ENCODE measurements around the gene PALLD. TPM values are rescaled to one million over a fixed set of nuclear protein-coding genes. Genes with fewer than 3 reads are reported as not detected.
A peak's percentile ranks its signal among the peaks of the same experiment; 100 is the strongest.
"Not testable (repeated sequence)": the region's sequence is repeated elsewhere in the genome, so short reads cannot be mapped to it uniquely, and the experiment has no call there.

The PALLD gene
- total RNA-seq (441 TPM), polyA plus RNA-seq (760 TPM)

DNA sequence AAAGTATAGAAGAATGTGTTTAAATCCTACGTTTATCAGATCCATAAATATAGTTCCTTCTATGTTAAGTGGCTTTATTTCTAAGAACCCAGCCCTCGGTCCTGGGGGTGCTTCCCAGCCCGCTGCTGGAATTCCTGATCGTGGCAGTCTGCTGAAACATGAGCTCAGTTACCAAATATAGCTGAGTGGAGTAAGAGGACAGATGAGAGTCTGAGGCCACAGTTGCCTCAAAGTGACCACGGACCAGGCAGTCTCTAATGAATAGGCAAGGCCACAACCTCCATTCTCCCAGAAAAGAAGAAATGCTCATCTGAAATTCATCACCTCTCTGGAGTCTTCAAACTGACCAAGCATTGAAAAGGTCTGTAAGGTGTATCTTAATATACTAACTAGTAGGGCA, at the start of gene PALLD:
PALLD (plus strand) TSS at position 219 of the 400 bp plus-strand sequence.
- H3K27ac ChIP-seq (ENCODE audit: low read depth), result no peak within 1 kb of the TSS
- WGBS, result 30% methylated on average over 5 of the region's 5 CpGs
- no peak within 1 kb of the TSS for H3K4me3 ChIP-seq (ENCODE audit: low read depth, low read length)
- no peaks in the 10 kb centered on the region for H3K36me3 ChIP-seq (ENCODE audit: insufficient read depth)
- no peaks in the 10 kb centered on the region for H3K4me1 ChIP-seq (ENCODE audit: insufficient read depth)
- no peak for DNase-seq (ENCODE audit: extremely low spot score)

DNA sequence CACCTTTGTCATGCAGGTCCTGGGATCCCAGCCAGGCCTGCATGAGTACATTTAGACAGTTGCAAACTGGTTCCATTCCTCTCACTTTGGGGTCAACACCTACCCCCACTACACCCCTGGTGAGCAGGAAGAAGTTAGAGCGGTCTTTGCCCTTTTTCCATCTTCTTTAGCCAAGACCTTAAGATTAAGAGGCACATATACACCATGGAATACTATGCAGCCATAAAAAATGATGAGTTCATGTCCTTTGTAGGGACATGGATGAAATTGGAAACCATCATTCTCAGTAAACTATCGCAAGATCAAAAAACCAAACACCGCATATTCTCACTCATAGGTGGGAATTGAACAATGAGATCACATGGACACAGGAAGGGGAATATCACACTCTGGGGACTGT, 47.8 kb upstream of the PALLD start:
- H3K36me3 ChIP-seq (ENCODE audit: insufficient read depth); H3K27ac ChIP-seq (ENCODE audit: low read depth); H3K4me1 ChIP-seq (ENCODE audit: insufficient read depth); DNase-seq (ENCODE audit: extremely low spot score); H3K4me3 ChIP-seq (ENCODE audit: low read depth, low read length): not testable (repeated sequence)
- 92% methylated on average over 3 of the region's 3 CpGs for WGBS

DNA sequence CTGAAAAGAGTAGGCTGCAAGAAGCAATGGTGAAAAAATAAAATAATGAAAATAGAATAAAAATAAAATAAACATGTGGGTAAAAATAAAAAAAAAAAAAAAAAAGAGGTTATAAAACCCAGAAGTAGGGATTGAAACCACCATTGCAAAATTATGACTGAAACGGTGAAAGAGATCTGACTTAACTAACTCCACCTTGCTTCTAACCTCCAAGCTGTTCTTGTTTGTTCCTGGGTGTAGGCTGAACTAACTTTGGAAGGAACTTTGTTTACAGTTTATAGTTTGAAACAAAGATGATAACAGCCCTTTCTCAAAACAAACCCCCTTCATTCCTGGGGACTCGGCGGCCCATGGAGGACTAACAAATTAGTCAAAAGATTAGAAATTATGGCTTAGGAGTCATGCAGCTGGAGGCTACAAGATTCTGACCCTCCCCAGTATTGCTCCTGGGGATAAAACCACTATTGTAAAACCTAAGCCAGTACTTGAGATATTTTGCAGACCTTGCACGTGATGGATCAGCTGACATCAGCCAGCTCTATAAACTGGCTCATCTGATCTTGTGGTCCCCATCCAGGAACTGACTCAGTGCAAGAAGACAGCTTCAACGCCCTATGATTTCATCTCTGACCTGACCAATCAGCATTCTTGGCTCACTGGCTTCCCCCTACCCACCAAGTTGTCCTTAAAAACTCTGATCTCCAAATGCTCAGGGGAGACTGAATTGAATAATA, 47.0 kb upstream of the PALLD start:
- H3K4me3 ChIP-seq (ENCODE audit: low read depth, low read length), result no peak overlapping the region
- H3K36me3 ChIP-seq (ENCODE audit: insufficient read depth), result no peaks in the 10 kb centered on the region
- WGBS, result 50% methylated on average over 5 of the region's 5 CpGs
- no peaks in the 10 kb centered on the region for H3K4me1 ChIP-seq (ENCODE audit: insufficient read depth)
- DNase-seq (ENCODE audit: extremely low spot score), result no peak
- no peak overlapping the region for H3K27ac ChIP-seq (ENCODE audit: low read depth)

DNA sequence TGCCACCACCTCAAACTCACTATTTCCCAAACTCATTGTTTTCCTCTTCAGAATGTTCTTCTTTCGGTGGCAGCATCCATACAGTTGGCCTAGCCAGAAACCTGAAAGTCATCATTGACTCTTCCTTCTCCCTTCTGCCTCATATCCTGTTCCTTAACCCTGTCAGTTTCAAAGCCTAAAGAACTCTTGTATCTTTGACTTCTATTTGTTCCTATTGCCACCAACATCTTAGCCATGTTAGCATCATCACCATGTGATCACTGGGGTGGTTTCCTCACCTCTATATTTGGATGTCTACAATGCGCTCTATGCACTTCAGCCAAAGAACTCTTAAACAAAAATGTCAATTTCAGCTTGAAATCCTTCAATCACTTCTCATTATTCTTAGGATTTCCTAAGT, 45.5 kb upstream of the PALLD start:
- DNase-seq (ENCODE audit: extremely low spot score), result no peak
- no peak overlapping the region for H3K27ac ChIP-seq (ENCODE audit: low read depth)
- H3K4me1 ChIP-seq (ENCODE audit: insufficient read depth), result no peaks in the 10 kb centered on the region
- 92% methylated on average over 2 of the region's 2 CpGs for WGBS
- H3K36me3 ChIP-seq (ENCODE audit: insufficient read depth), result no peaks in the 10 kb centered on the region
- no peak overlapping the region for H3K4me3 ChIP-seq (ENCODE audit: low read depth, low read length)

DNA sequence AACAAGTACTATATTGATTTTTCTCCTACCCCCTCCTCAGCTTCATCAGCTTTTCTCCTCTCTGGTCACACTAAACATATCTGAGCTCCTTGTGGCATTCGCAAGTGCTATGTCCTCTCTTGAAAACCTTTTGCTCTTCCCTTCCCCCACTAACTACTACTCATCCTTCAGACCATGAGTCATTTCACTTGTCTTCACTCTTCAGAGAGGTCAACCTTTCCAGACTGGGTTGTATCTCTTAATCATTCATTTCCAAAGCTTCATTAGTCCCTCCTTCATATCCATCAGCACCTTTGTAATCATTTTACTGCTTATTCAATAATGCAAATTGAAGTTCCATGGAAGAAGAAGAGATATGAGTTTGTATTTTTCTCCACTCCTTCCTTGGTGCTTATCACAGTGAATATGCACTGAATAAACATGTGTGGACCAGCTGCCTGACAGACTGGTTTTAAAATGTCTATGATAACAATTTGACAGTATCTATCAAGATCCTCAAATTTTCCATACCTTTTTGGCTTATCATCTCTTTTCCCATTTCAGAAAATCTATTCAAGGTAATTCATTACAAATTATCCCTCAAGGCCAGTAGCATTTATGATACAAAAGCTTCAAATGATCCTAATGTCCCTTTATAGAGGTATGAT, 45.0 kb upstream of the PALLD start:
- no peaks in the 10 kb centered on the region for H3K36me3 ChIP-seq (ENCODE audit: insufficient read depth)
- H3K27ac ChIP-seq (ENCODE audit: low read depth), result no peak overlapping the region
- no peak overlapping the region for H3K4me3 ChIP-seq (ENCODE audit: low read depth, low read length)
- H3K4me1 ChIP-seq (ENCODE audit: insufficient read depth), result no peaks in the 10 kb centered on the region
- no peak for DNase-seq (ENCODE audit: extremely low spot score)
- WGBS, result 90% methylated on average over 1 of the region's 1 CpG

DNA sequence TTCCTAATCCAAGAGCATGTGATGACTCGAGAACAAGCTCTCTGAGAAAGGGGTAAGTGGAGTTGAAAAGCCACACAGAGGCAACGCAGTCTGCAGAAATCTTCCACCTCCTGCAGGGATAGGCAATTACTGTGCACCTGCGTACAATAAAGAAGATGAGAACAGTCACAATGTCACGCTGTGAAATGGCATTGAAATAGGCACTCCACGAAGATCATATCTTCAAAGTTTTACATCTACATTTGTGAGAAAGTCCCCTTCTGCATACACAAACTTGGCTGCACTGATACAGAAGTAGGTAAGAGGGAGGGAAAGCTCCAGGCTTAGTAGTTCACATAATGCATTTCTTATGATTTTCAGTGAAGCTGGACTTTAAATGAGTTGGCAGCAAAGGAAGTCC, 43.7 kb upstream of the PALLD start:
- DNase-seq (ENCODE audit: extremely low spot score), result no peak
- no peaks in the 10 kb centered on the region for H3K36me3 ChIP-seq (ENCODE audit: insufficient read depth)
- WGBS, result 83% methylated on average over 5 of the region's 5 CpGs
- no peak overlapping the region for H3K4me3 ChIP-seq (ENCODE audit: low read depth, low read length)
- H3K27ac ChIP-seq (ENCODE audit: low read depth), result no peak overlapping the region
- H3K4me1 ChIP-seq (ENCODE audit: insufficient read depth), result no peaks in the 10 kb centered on the region

DNA sequence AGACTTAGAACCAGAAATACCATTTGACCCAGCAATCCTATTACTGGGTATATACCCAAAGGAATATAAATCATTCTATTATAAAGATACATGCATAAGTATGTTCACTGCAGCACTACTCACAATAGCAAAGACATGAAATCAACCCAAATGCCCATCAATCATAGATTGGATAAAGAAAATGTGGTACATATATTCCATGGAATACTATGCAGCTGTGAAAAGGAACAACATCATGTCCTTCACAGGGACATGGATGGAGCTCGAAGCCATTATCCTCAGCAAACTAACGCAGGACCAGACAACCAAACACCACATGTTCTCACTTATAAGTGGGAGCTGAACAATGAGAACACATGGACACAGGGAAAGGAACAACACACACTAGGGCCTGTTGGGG, 38.6 kb upstream of the PALLD start:
- not testable (repeated sequence) for DNase-seq (ENCODE audit: extremely low spot score); H3K36me3 ChIP-seq (ENCODE audit: insufficient read depth); H3K4me3 ChIP-seq (ENCODE audit: low read depth, low read length); H3K27ac ChIP-seq (ENCODE audit: low read depth); H3K4me1 ChIP-seq (ENCODE audit: insufficient read depth)
- WGBS, result 96% methylated on average over 2 of the region's 2 CpGs

DNA sequence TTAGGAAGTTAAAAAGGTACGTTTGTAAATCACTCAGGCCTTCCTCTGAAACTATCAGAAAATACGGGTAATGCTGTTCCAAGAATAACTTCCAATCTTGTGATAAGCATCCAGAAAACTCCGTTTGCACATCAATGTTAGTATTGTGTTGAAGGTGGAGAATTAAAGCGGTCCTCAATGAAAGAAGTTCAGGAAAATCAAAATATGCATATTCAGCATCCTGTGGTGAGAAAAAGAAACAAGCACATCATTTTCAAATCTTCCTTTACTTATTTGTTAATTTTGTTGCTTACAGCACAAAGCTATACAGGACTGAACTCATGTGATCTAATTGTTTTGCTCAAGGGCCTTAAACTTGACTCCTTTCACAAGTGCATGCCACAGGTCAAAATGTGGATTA, 35.0 kb upstream of the PALLD start:
- Histone ChIP-seq H3K27ac (ENCODE audit: low read depth) (no peak overlapping the region), H3K4me3 (ENCODE audit: low read depth, low read length) (no peak overlapping the region), H3K36me3 (ENCODE audit: insufficient read depth) (no peaks in the 10 kb centered on the region), H3K4me1 (ENCODE audit: insufficient read depth) (no peaks in the 10 kb centered on the region)
- WGBS, result 63% methylated on average over 4 of the region's 4 CpGs
- no peak for DNase-seq (ENCODE audit: extremely low spot score)

DNA sequence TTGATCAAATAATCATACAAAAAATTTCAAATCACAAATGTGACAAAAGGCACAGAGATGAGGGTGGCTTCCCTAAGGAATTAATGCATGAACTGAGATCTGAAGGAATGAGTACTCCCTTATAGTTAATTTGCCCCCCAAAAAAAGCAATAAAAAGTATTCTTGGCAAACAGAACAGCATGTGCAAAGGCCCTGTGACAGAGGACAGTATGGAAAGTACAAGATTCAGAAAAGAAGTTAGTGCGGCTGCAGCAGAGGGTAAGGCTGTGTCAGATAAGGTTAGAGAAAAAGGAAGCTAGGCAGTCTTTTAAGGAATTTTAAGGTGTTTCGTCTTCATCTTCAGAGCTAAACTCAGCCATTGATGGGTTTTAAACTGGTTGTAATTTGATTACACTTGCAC, 23.9 kb upstream of the PALLD start:
- Histone ChIP-seq H3K4me1 (ENCODE audit: insufficient read depth) (no peaks in the 10 kb centered on the region), H3K27ac (ENCODE audit: low read depth) (no peak overlapping the region), H3K4me3 (ENCODE audit: low read depth, low read length) (no peak overlapping the region), H3K36me3 (ENCODE audit: insufficient read depth) (no peaks in the 10 kb centered on the region)
- WGBS, result 99% methylated on average over 2 of the region's 2 CpGs
- DNase-seq (ENCODE audit: extremely low spot score), result no peak

DNA sequence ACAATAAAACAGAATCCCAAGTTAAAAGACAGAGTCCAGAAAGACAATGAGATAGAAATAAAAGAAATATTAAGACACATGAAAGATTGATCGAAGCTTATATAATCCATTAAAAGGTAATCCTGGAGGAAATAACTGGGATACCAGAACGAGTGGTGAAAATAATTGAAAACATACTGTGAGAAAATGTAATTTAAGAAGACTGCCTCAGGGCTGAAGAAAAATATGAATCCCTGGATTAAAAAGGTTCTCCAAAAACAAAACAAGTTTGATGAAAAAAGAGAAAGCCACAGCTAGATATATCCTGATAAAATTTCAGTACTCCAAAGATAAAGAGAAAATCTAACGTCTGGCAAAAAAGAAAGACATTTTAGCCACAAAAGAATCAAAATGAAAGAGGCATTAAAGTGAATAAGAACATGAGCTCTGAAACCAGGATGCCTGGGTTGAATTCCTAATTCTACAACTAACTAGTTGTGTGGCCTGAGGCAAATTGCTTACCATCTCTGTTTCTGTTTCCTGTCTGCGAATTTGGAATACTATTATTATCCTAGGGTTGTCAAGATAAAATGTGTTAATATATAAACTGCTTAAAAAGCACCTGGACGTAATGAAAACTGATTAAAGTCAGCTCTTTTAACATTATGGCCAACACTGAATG, 22.1 kb upstream of the PALLD start:
- no peak overlapping the region for H3K27ac ChIP-seq (ENCODE audit: low read depth)
- no peaks in the 10 kb centered on the region for H3K4me1 ChIP-seq (ENCODE audit: insufficient read depth)
- 62% methylated on average over 5 of the region's 5 CpGs for WGBS
- DNase-seq (ENCODE audit: extremely low spot score), result no peak
- H3K36me3 ChIP-seq (ENCODE audit: insufficient read depth), result no peaks in the 10 kb centered on the region
- H3K4me3 ChIP-seq (ENCODE audit: low read depth, low read length), result no peak overlapping the region

DNA sequence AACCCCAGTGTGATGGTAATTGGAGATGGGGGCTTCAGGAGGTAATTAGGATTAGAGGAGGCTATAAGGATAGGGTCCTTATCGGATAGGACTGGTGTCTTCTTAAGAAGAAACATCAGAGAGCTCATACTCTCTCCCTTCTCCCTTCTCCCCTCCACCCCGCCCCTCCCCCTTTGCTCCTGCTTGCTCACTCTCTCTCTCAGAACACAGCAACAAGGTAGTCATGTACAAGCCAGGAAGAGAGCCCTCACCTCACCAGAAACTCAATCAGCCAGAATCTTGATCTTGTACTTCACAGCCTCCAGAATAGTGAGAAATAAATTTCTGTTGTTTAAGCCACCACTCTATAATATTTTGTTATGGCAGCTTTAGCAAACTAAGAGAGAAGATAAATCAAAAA, 21.1 kb upstream of the PALLD start:
- Histone ChIP-seq H3K27ac (ENCODE audit: low read depth) (no peak overlapping the region), H3K36me3 (ENCODE audit: insufficient read depth) (no peaks in the 10 kb centered on the region), H3K4me3 (ENCODE audit: low read depth, low read length) (no peak overlapping the region), H3K4me1 (ENCODE audit: insufficient read depth) (no peaks in the 10 kb centered on the region)
- DNase-seq (ENCODE audit: extremely low spot score), result no peak
- WGBS, result 92% methylated on average over 2 of the region's 2 CpGs

DNA sequence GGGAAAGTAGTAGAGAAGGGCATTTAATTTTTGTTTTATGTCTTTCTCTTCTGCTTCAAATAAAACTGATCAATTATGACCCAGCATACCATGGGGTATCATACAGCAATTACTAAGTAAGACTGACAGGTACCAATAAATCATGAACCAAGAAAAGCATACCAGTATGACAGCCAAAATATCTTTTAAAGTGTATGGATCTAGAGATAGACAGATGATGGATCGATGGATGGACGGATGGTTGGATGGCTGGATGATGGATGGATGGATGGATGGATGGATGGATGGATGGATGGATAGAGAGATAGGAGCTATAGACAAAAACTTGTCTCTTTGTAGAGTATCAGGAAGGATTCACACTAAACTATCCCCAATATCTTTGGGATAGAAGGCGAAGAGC, 18.0 kb upstream of the PALLD start:
- no peaks in the 10 kb centered on the region for H3K36me3 ChIP-seq (ENCODE audit: insufficient read depth)
- no peak for DNase-seq (ENCODE audit: extremely low spot score)
- no peaks in the 10 kb centered on the region for H3K4me1 ChIP-seq (ENCODE audit: insufficient read depth)
- H3K27ac ChIP-seq (ENCODE audit: low read depth), result no peak overlapping the region
- 100% methylated on average over 3 of the region's 3 CpGs for WGBS
- H3K4me3 ChIP-seq (ENCODE audit: low read depth, low read length), result no peak overlapping the region

DNA sequence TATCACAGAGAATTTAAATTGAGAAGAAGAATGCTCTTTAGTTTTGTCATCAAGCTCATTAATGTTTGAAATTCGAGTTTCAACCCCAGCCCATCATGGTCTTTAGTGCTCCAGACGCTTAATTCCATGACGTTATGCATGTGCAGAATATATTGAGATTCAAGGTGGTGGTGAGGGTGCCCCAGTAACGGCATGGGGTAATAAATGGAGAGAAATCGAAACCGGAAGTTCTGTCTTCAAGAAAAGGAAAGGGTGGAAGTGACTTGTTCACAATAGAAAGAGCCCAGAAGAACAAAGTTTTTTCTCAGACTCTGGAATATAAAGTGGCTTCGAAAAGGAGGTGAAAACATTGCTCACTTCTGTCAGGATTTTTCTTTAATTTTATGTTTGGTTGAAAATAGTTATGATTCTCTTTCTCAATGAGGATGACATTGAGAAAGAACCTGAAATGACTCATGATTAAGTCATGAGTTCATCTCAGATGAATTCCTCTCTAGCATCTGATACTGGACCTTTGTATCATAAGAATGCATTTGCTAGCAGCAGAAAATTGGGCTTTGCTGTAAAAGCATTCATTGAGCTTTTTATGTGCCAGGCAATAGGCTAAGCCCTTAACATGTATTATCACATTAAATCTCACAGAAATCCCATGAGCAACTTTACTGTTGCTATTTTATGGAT, 15.8 kb upstream of the PALLD start:
- H3K27ac ChIP-seq (ENCODE audit: low read depth), result peak overlapping the region; percentile 94
- DNase-seq (ENCODE audit: extremely low spot score), result peak; percentile 8
- WGBS, result 13% methylated on average over 7 of the region's 7 CpGs
- H3K36me3 ChIP-seq (ENCODE audit: insufficient read depth), result no peaks in the 10 kb centered on the region
- H3K4me1 ChIP-seq (ENCODE audit: insufficient read depth), result no peaks in the 10 kb centered on the region
- peak overlapping the region; percentile 81 for H3K4me3 ChIP-seq (ENCODE audit: low read depth, low read length)

DNA sequence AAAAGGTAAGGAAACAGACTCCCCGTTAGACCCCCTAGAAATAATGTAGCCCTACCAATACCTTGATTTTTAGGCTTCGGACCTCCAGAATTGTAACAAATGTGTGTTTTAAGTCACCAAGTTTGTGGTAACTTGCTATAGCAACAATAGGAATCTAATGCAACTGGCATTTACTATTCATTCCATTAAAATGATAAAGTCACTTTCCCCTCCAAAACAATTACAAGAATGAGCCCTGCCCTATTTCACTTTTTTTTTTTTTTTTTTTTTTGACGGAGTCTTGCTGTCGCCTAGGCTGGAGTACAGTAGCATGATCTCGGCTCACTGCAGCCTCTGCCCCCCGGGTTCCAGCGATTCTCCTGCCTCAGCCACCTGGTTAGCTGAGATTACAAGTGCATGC, 13.0 kb upstream of the PALLD start:
- H3K4me3 ChIP-seq (ENCODE audit: low read depth, low read length), result no peak overlapping the region
- WGBS, result 94% methylated on average over 7 of the region's 7 CpGs
- no peak overlapping the region for H3K27ac ChIP-seq (ENCODE audit: low read depth)
- no peaks in the 10 kb centered on the region for H3K4me1 ChIP-seq (ENCODE audit: insufficient read depth)
- no peaks in the 10 kb centered on the region for H3K36me3 ChIP-seq (ENCODE audit: insufficient read depth)
- no peak for DNase-seq (ENCODE audit: extremely low spot score)

All from urinary bladder (tissue), 4 donors.